ENCODE measurements around the gene MYO19. TPM values are rescaled to one million over a fixed set of nuclear protein-coding genes. Genes with fewer than 3 reads are reported as not detected.
A peak's percentile ranks its signal among the peaks of the same experiment; 100 is the strongest.

Gene MYO19
- total RNA-seq, 1 donor from 2014 or later: 42.5 TPM

GRCh38 chr17:36540696-36541095 lies 6.0 kb upstream of the MYO19 start:
- DNase-seq (ENCODE audit: low read depth): no peak
- Histone ChIP-seq H3K4me3 (ENCODE audit: low read depth, low read length) (no peak overlapping the region), H3K36me3 (ENCODE audit: control insufficient read depth, insufficient read depth, low read length) (no peaks in the 10 kb centered on the region), H3K27me3 (ENCODE audit: control insufficient read depth, insufficient read depth, low read length) (no peaks in the 10 kb centered on the region)
- no peak for TF ChIP-seq CTCF (IDR thresholded peaks at IDR 0.05; ENCODE audit: insufficient read depth, low read length, poor library complexity, severe bottlenecking)

GRCh38 chr17:36535669-36536081 lies 1.0 kb upstream of the MYO19 start:
- no peak for TF ChIP-seq CTCF (IDR thresholded peaks at IDR 0.05; ENCODE audit: insufficient read depth, low read length, poor library complexity, severe bottlenecking)
- no peak for DNase-seq (ENCODE audit: low read depth)
- Histone ChIP-seq H3K4me3 (ENCODE audit: low read depth, low read length) (peak overlapping the region; percentile 97), H3K27me3 (ENCODE audit: control insufficient read depth, insufficient read depth, low read length) (no peaks in the 10 kb centered on the region), H3K36me3 (ENCODE audit: control insufficient read depth, insufficient read depth, low read length) (no peaks in the 10 kb centered on the region)

DNA sequence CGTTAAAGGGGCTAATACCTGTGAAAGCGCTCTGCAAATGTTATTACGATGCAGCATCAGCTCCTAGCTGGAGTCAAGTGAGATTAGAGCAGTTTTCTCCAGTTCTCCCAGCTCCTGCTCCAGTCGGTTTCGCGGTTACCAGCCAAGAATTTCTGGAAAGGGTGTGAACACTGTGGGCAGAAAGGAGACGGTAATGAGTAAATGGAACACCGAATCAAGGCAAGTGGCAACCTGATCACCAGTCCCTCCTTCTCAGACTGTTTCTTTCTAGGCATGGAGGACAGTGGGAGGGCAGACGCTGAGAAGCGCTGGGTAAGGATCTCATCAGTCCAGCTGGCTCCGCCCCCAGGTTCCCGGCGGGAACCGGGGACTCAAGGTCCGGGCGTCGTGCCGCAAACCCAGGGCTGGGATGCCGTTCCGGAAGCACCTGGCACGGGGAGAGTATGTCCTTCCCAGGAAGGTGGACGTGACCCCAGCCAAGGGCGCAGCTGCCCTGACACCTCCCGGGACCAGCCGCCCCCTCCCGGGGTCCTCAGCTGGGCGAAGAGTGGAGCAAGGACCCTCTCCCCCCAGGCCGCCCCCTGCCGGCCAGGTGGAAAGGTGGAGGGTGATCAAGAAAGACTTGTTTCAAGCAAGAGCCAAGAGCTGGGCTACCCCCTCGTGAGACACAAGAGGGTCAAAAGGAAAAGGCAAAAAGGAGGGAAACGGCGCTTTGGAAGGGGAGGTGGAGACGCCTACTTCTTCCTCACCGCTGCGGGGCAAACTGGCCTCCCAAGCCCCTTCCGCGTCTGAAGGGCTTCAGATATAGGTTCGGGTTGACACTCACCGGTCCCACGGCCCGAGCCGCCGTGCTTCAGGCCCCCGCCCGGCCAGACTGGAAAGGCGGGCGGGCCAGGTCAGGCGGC lies 481 bp downstream of the MYO19 start:
- DNase-seq (ENCODE audit: low read depth): no peak
- H3K36me3 ChIP-seq (ENCODE audit: control insufficient read depth, insufficient read depth, low read length): no peaks in the 10 kb centered on the region

DNA sequence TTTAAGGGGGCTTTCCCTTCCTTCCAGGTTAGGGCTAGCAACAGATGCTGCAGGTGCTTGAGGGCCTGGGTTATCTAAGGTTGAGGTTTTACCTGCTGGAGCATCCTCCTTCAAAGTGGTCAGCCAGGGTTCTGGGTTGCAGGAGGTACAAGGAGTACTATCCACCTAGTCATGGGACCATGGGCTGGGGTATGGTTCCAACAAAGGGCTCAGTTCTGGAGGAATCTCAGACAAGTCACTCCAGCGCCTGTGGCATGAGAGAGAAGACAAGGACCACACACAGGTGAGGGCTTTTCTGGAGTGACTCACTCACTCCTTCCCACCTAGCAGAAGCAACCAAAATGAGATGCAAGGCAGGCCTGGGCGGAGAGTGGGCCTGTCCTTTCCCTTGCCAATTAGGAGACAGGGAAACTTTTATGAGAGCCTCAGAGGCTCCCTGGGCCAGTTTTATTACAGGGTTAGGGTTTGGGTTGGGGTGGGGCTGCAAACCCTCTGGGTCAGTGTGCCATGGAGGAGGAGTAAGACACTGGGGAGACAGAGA lies 2.2 kb downstream of the MYO19 start:
- peaks cover 1% of the 10 kb centered on the region for H3K36me3 ChIP-seq (ENCODE audit: control insufficient read depth, insufficient read depth, low read length)
- no peak for DNase-seq (ENCODE audit: low read depth)
- no peak overlapping the region for H3K4me3 ChIP-seq (ENCODE audit: low read depth, low read length)
- no peaks in the 10 kb centered on the region for H3K27me3 ChIP-seq (ENCODE audit: control insufficient read depth, insufficient read depth, low read length)
- TF ChIP-seq CTCF (IDR thresholded peaks at IDR 0.05; ENCODE audit: insufficient read depth, low read length, poor library complexity, severe bottlenecking): no peak

More for the DNA sequence above, 481 bp downstream of the MYO19 start:
- no peaks in the 10 kb centered on the region for H3K27me3 ChIP-seq (ENCODE audit: control insufficient read depth, insufficient read depth, low read length)
- peak; percentile 80 for TF ChIP-seq CTCF (IDR thresholded peaks at IDR 0.05; ENCODE audit: insufficient read depth, low read length, poor library complexity, severe bottlenecking)
- H3K4me3 ChIP-seq (ENCODE audit: low read depth, low read length): peak overlapping the region; percentile 97

DNA sequence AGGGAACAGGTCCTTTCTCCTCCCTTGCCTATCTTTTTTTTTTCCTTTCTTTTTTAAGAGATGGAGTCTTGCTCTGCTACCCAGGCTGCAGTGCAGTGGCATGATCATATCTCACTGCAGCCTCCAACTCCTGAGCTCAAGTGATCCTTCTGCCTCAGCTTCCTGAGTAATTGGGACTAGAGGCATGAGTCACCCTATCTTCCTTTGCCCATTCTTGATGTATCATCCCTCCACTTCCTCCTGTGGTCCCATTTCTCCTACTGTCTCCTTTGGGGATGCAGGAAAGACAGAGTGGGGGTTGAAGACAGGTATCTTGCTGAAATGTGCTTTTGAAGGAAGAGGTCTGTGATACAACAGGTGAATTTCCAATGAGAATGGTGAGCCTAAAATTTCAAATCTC lies 5.5 kb downstream of the MYO19 start:
- DNase-seq (ENCODE audit: low read depth): no peak
- no peaks in the 10 kb centered on the region for H3K27me3 ChIP-seq (ENCODE audit: control insufficient read depth, insufficient read depth, low read length)
- no peak overlapping the region for H3K4me3 ChIP-seq (ENCODE audit: low read depth, low read length)
- TF ChIP-seq CTCF (IDR thresholded peaks at IDR 0.05; ENCODE audit: insufficient read depth, low read length, poor library complexity, severe bottlenecking): no peak
- H3K36me3 ChIP-seq (ENCODE audit: control insufficient read depth, insufficient read depth, low read length): peaks cover 8% of the 10 kb centered on the region
